Measurements from ENCODE around the gene IL32. TPM values are rescaled to one million over a fixed set of nuclear protein-coding genes. Genes with fewer than 3 reads are reported as not detected.

IL32 gene
- total RNA-seq, 1 donor from 2014 or later = 1.7 TPM

DNA sequence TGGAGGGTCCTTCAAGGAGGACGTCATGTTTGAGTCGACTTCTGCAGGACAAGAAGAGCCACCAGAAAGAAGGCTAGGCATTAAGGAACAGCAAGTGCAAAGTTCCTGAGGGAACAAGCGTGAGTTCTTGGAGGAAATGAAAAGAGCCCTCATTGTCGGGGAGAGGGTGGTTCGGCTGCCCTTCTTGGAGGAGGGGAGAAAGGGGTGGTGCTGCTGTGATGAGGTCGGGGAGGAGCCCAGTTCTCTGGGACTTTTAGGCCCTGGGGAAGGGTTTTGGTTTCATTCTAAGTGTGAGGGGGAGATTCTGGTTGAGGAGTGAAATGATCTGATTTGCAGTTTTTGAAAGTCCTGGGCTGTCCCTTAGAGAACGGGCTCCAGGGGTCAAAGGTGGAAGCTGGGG is 32.8 kb upstream of the IL32 start:
- H3K27me3 Mint-ChIP-seq (ENCODE audit: unreplicated experiment) = peaks cover 25% of the 10 kb centered on the region
- H3K27ac Mint-ChIP-seq (ENCODE audit: unreplicated experiment) = no peak overlapping the region
- H3K4me1 Mint-ChIP-seq (ENCODE audit: unreplicated experiment) = peaks cover 6% of the 10 kb centered on the region
- DNase-seq (ENCODE audit: low spot score) = no peak
- H3K9me3 Mint-ChIP-seq (ENCODE audit: unreplicated experiment) = no peaks in the 10 kb centered on the region
- no peak for TF ChIP-seq CTCF (IDR thresholded peaks at IDR 0.05; ENCODE audit: unreplicated experiment)
- H3K4me3 Mint-ChIP-seq (ENCODE audit: unreplicated experiment) = no peak overlapping the region
- peaks cover 4% of the 10 kb centered on the region for H3K36me3 Mint-ChIP-seq (ENCODE audit: low read depth, unreplicated experiment)

- Mint-ChIP-seq H3K9me3 (ENCODE audit: unreplicated experiment) (no peaks in the 10 kb centered on the region), H3K4me3 (ENCODE audit: unreplicated experiment) (no peak overlapping the region), H3K27ac (ENCODE audit: unreplicated experiment) (no peak overlapping the region), H3K27me3 (ENCODE audit: unreplicated experiment) (peaks cover 23% of the 10 kb centered on the region), H3K4me1 (ENCODE audit: unreplicated experiment) (peaks cover 6% of the 10 kb centered on the region), H3K36me3 (ENCODE audit: low read depth, unreplicated experiment) (peaks cover 4% of the 10 kb centered on the region)
- no peak for DNase-seq (ENCODE audit: low spot score)
- TF ChIP-seq CTCF (IDR thresholded peaks at IDR 0.05; ENCODE audit: unreplicated experiment) = no peak
These were observed 30.0 kb upstream of the IL32 start for GRCh38 chr16:3035289-3035971.

DNA sequence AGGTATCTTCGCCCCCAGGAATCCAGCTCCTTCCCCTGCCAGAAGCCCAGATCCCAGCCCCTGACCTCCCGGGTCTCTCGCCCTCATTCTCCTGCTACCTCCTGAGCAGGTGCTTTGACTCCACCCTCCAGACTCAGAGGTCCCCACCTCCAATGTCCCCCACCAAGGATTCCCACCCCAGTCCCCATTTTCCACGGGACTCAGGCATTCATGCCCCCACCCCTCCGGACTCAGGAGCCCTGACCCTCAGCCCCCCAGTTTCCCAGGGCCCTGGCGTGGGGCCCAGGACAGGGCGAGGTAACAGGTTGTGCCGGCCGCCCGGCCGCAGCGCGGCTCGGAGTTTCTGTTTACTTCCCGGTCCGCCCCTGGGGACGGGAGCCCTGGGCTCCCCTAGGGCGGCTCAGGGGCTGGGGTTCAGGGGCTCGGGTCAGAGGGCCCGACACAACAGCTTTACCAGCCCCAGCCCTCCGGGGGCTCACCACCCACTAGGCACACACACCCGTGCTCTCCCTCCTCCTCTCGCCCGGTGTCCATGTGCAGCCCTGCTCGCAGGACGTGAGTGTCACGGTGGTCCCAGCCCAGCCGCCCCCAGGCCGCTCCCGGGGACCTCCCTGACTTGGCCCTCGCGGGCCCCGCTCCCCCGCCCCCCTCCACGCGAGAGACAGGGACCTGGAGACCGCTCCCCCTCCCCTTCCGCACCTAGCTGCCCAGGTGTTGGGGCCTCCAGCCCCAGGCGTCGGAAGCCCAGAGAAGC is 29.3 kb upstream of the IL32 start:
- no peak for DNase-seq (ENCODE audit: low spot score)

GRCh38 chr16:3036726-3037315 is 28.6 kb upstream of the IL32 start, which contains the start of gene BICDL2:
Gene BICDL2, minus strand, starts transcription at chr16:3036944. Its CDS starts 1,448 bp downstream, at chr16:3035496.
- Mint-ChIP-seq H3K27ac (ENCODE audit: unreplicated experiment) (no peak within 1 kb of the TSS), H3K36me3 (ENCODE audit: low read depth, unreplicated experiment) (peaks cover 4% of the 10 kb centered on the region), H3K9me3 (ENCODE audit: unreplicated experiment) (no peaks in the 10 kb centered on the region), H3K4me1 (ENCODE audit: unreplicated experiment) (peaks cover 6% of the 10 kb centered on the region), H3K4me3 (ENCODE audit: unreplicated experiment) (peak within 1 kb of the TSS; percentile 83), H3K27me3 (ENCODE audit: unreplicated experiment) (peaks cover 20% of the 10 kb centered on the region)
- DNase-seq (ENCODE audit: low spot score) = no peak
- no peak for TF ChIP-seq CTCF (IDR thresholded peaks at IDR 0.05; ENCODE audit: unreplicated experiment)

More for the DNA sequence above, 29.3 kb upstream of the IL32 start:
- Mint-ChIP-seq H3K4me3 (ENCODE audit: unreplicated experiment) (no peak overlapping the region), H3K9me3 (ENCODE audit: unreplicated experiment) (no peaks in the 10 kb centered on the region), H3K36me3 (ENCODE audit: low read depth, unreplicated experiment) (peaks cover 4% of the 10 kb centered on the region), H3K27me3 (ENCODE audit: unreplicated experiment) (peaks cover 20% of the 10 kb centered on the region), H3K27ac (ENCODE audit: unreplicated experiment) (no peak overlapping the region), H3K4me1 (ENCODE audit: unreplicated experiment) (peaks cover 6% of the 10 kb centered on the region)
- no peak for TF ChIP-seq CTCF (IDR thresholded peaks at IDR 0.05; ENCODE audit: unreplicated experiment)

All from endothelial cell (in vitro differentiated cells).